ENCODE measurements around the gene ESPL1.

DNA sequence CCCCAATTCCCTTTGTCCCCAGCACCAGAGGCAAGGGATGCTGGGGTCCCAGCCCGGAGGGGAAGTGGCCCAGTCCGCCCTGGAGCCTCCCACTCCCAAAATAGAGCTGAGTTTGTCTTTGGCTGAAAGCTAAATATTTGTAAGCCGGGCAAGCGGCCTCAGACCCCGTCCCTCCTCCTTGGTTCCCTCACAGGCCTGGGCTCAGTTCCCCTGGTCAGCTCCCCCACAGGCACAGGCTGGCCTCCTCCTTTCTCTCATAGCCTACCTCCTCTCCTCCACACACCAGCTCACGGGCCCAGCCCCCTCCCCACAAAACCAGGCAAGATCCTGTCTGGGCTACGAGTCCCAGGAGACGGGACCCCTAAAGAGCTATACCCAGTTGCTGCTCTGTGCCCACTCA is 66.7 kb downstream of the ESPL1 start:
- TF ChIP-seq, protein P1, sequence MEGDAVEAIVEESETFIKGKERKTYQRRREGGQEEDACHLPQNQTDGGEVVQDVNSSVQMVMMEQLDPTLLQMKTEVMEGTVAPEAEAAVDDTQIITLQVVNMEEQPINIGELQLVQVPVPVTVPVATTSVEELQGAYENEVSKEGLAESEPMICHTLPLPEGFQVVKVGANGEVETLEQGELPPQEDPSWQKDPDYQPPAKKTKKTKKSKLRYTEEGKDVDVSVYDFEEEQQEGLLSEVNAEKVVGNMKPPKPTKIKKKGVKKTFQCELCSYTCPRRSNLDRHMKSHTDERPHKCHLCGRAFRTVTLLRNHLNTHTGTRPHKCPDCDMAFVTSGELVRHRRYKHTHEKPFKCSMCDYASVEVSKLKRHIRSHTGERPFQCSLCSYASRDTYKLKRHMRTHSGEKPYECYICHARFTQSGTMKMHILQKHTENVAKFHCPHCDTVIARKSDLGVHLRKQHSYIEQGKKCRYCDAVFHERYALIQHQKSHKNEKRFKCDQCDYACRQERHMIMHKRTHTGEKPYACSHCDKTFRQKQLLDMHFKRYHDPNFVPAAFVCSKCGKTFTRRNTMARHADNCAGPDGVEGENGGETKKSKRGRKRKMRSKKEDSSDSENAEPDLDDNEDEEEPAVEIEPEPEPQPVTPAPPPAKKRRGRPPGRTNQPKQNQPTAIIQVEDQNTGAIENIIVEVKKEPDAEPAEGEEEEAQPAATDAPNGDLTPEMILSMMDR (IDR thresholded peaks at IDR 0.05) = no peak
- no peak for TF ChIP-seq POLR2AphosphoS5 (IDR thresholded peaks at IDR 0.05)
